Endothelial cell of umbilical vein (primary cell): ENCODE results near the gene POU3F1. TPM values are rescaled to one million over a fixed set of nuclear protein-coding genes. Genes with fewer than 3 reads are reported as not detected.
"Not testable (repeated sequence)": the region's sequence is repeated elsewhere in the genome, so short reads cannot be mapped to it uniquely, and the experiment has no call there.

Experiments
- BruUV-seq: library from RNA; stranded (reverse); fragments of 400-500 nt; replicated peaks from 2 replicates; lab custom pipeline; 2021; lab: Mats Ljungman, UMichigan
- CTCF ChIA-PET: fragments of 300-600, 350-600 bp; sonication (Branson Sonifier 250); formaldehyde crosslinking; loops from one replicate; lab custom pipeline; 2021; ENCODE audit warnings: antibody characterized with exemption, inconsistent platforms; lab: Charles Lee
- POLR2A ChIA-PET: fragments of 300-600, 350-600 bp; sonication (Branson Sonifier 250); formaldehyde crosslinking; loops from one replicate; lab custom pipeline; 2021; ENCODE audit warnings: antibody characterized with exemption, inconsistent platforms; lab: Charles Lee
- DNase-seq: peaks from one replicate; pipeline ENCODE4 v3.0.0-alpha.2; 2011; ENCODE audit warnings: low read depth, low spot score
- FAIRE-seq: peaks from 2 replicates; lab custom pipeline; 2011; peaks lifted over from hg19 to GRCh38; lab: Jason Lieb, UNC
- H2AFZ ChIP-seq: 2 replicates; pipeline ENCODE4 v1.6.0; 2012; ENCODE audit warnings: low read depth, low read length, control low read depth, inconsistent platforms
- H3K27ac ChIP-seq: 2 replicates; pipeline ENCODE4 v1.5.1; 2011; ENCODE audit warnings: low read depth, mild to moderate bottlenecking, control low read depth, low read length, moderate library complexity; ENCODE audit not compliant: insufficient read depth
- H3K27me3 ChIP-seq, 2 experiments: 2 replicates each; pipeline versions ENCODE4 v1.6.0 to v1.6.1; 2011; ENCODE audit warnings: low read length in 2 of 2, mixed read lengths in 1 of 2; ENCODE audit not compliant: control insufficient read depth in 2 of 2, insufficient read depth in 2 of 2
- H3K36me3 ChIP-seq, 2 experiments: 2 replicates in 1 of 2; 3 replicates in 1 of 2; pipeline ENCODE4 v1.5.1; 2011; ENCODE audit warnings: low read length in 2 of 2, mild to moderate bottlenecking in 1 of 2, moderate library complexity in 1 of 2; ENCODE audit not compliant: control insufficient read depth in 2 of 2, insufficient read depth in 2 of 2; ENCODE audit errors: extremely low read depth in 1 of 2
- H3K4me1 ChIP-seq: 3 replicates; pipeline ENCODE4 v1.5.1; 2011; ENCODE audit warnings: mild to moderate bottlenecking, low read length; ENCODE audit not compliant: control insufficient read depth, insufficient read depth; ENCODE audit errors: extremely low read depth
- H3K4me2 ChIP-seq: 2 replicates; pipeline ENCODE4 v1.6.1; 2011; ENCODE audit warnings: low read length, control low read depth, mixed read lengths; ENCODE audit not compliant: insufficient read depth
- H3K4me3 ChIP-seq, 3 experiments: fragments of 200-600 bp in 1 of 3; sonication (generic), shearing (Covaris generic) in 1 of 3; replicated peaks in 1 of 3; 2 replicates each; pipeline ENCODE4 v1.5.1; 2011 to 2016; ENCODE audit warnings: control low read depth in 3 of 3, low read length in 3 of 3, mild to moderate bottlenecking in 2 of 3, inconsistent platforms in 1 of 3, low read depth in 1 of 3, moderate library complexity in 1 of 3; ENCODE audit not compliant: insufficient read depth in 1 of 3
- H3K79me2 ChIP-seq: 2 replicates; pipeline ENCODE4 v1.6.0; 2012; ENCODE audit warnings: low read length, inconsistent platforms; ENCODE audit not compliant: control insufficient read depth, insufficient read depth
- H3K9ac ChIP-seq: replicated peaks from 2 replicates; pipeline ENCODE3; 2011; ENCODE audit warnings: low read length, control low read depth; ENCODE audit not compliant: insufficient read depth; ENCODE audit errors: extremely low read depth
- H3K9me1 ChIP-seq: replicated peaks from 3 replicates; pipeline ENCODE4 v1.6.0; 2011; ENCODE audit warnings: mild to moderate bottlenecking, low read length; ENCODE audit not compliant: control insufficient read depth, insufficient read depth; ENCODE audit errors: extremely low read depth
- H3K9me3 ChIP-seq: replicated peaks from 2 replicates; pipeline ENCODE4 v1.5.1; 2012; ENCODE audit warnings: low read length, inconsistent platforms; ENCODE audit not compliant: control insufficient read depth, insufficient read depth
- H4K20me1 ChIP-seq: replicated peaks from 2 replicates; pipeline ENCODE3; 2011; ENCODE audit warnings: mild to moderate bottlenecking, low read length; ENCODE audit not compliant: control insufficient read depth, insufficient read depth; ENCODE audit errors: extremely low read depth
- FOS ChIP-seq: IDR thresholded peaks from 2 replicates; pipeline ENCODE4 v1.6.1; 2011; ENCODE audit warnings: mild to moderate bottlenecking, low read length, moderate library complexity, borderline replicate concordance; ENCODE audit not compliant: insufficient read depth
- JUN ChIP-seq: IDR thresholded peaks from 2 replicates; pipeline ENCODE4 v1.6.1; 2011; ENCODE audit warnings: borderline replicate concordance, low read depth; ENCODE audit not compliant: insufficient read length, insufficient read depth
- MAX ChIP-seq: IDR thresholded peaks from 2 replicates; pipeline ENCODE4 v1.6.1; 2011; ENCODE audit not compliant: insufficient read depth, insufficient read length
- POLR2A ChIP-seq: IDR thresholded peaks from 2 replicates; pipeline ENCODE4 v1.6.1; 2012; ENCODE audit warnings: low read depth, mild to moderate bottlenecking, control low read depth, low read length
- POLR2AphosphoS5 ChIP-seq: IDR thresholded peaks from 2 replicates; pipeline ENCODE4 v1.6.1; 2012; ENCODE audit warnings: low read depth, mild to moderate bottlenecking, control low read depth, low read length, moderate library complexity; ENCODE audit not compliant: insufficient read depth
- dilution Hi-C: fragments of 300-500 bp; cut with MboI; formaldehyde crosslinking; loops from one replicate; pipeline ENCODE4 v1.15.0; 2019; ENCODE audit warnings: low sequenced_read_pairs; ENCODE audit not compliant: extremely low pct_ligation_motif_present
- intact Hi-C: fragments of 100-400 bp; cut with micrococcal nuclease; formaldehyde crosslinking; loops from one replicate; pipeline ENCODE4 v1.10.0; 2022
- polyA plus RNA-seq, 4 experiments: library from polyadenylated mRNA; depleted of rRNA in 3 of 4; stranded (reverse) in 3 of 4; unstranded in 1 of 4; fragments of >200 nt; gene quantifications; 2 replicates each; pipeline versions ENCODE4 v1.2.1 to v1.2.3, GENCODE V29; 2011 to 2012; ENCODE audit warnings: missing spikeins in 1 of 4
- total RNA-seq: library from RNA; stranded (reverse); gene quantifications from 2 replicates; pipeline ENCODE4 v1.2.3, GENCODE V29; 2021
- TF ChIP-seq, protein P1 (sequence below), 2 donors: IDR thresholded peaks; 1 replicate in 1 of 2; 2 replicates in 1 of 2; pipeline ENCODE4 v1.5.1; 2011; ENCODE audit warnings: low read length in 2 of 2, mild to moderate bottlenecking in 2 of 2, moderate library complexity in 2 of 2, control low read depth in 1 of 2, inconsistent platforms in 1 of 2, low read depth in 1 of 2; ENCODE audit not compliant: insufficient read depth in 1 of 2; ENCODE audit errors: extremely low read depth in 1 of 2

Gene POU3F1
- total and polyA plus RNA-seq, 2 donors (not counting 3 experiments of a cell fraction or from before 2014, with no cell fraction given) = not detected

GRCh38 chr1:38037221-38037939 is 9.2 kb downstream of the POU3F1 start:
- dilution Hi-C loops = no loop called here
- no peaks in the 10 kb centered on the region for H3K79me2 ChIP-seq
- no peak overlapping the region for H3K4me3 ChIP-seq
- H3K27ac ChIP-seq = no peak overlapping the region
- CTCF ChIA-PET = interaction anchor here (0.8 to 3.2 kb wide), 7 partner anchors 9 to 798 kb away, joined by 3 to 20 read pairs (median 6); partner anchors contain the start of gene POU3F1
- H3K36me3 ChIP-seq = no peaks in the 10 kb centered on the region
- H4K20me1 ChIP-seq = no peaks in the 10 kb centered on the region
- no TSS peak for BruUV-seq
- TF ChIP-seq, protein P1, sequence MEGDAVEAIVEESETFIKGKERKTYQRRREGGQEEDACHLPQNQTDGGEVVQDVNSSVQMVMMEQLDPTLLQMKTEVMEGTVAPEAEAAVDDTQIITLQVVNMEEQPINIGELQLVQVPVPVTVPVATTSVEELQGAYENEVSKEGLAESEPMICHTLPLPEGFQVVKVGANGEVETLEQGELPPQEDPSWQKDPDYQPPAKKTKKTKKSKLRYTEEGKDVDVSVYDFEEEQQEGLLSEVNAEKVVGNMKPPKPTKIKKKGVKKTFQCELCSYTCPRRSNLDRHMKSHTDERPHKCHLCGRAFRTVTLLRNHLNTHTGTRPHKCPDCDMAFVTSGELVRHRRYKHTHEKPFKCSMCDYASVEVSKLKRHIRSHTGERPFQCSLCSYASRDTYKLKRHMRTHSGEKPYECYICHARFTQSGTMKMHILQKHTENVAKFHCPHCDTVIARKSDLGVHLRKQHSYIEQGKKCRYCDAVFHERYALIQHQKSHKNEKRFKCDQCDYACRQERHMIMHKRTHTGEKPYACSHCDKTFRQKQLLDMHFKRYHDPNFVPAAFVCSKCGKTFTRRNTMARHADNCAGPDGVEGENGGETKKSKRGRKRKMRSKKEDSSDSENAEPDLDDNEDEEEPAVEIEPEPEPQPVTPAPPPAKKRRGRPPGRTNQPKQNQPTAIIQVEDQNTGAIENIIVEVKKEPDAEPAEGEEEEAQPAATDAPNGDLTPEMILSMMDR (IDR thresholded peaks at IDR 0.05; ENCODE audit: extremely low read depth in 1 of 2, insufficient read depth in 1 of 2, low read depth in 1 of 2, low read length in 2 of 2) = peak; percentile 21 to 35
- TF ChIP-seq JUN = no peak
- POLR2A ChIA-PET = interaction anchor here (0.7 kb wide), 2 partner anchors 183 to 323 kb away, joined by 3 to 8 read pairs; no protein-coding TSS in a partner anchor
- no peaks in the 10 kb centered on the region for H3K9me1 ChIP-seq
- H3K9me3 ChIP-seq = no peaks in the 10 kb centered on the region
- intact Hi-C loops = loop anchor here (1.0 kb wide), 1 partner anchor 550 kb away; no protein-coding TSS in a partner anchor
- no peaks in the 10 kb centered on the region for H3K4me1 ChIP-seq
- FAIRE-seq (peak; percentile 47), DNase-seq (no peak)
- H3K27me3 ChIP-seq = peaks cover 14 to 18% of the 10 kb centered on the region in 2 experiments
- no peak overlapping the region for H2AFZ ChIP-seq
- H3K4me2 ChIP-seq = no peak overlapping the region
- no peak overlapping the region for H3K9ac ChIP-seq

GRCh38 chr1:38034871-38035270 is 11.7 kb downstream of the POU3F1 start:
- TF ChIP-seq FOS = no peak
- no peak for TF ChIP-seq POLR2A
- no peak for TF ChIP-seq POLR2AphosphoS5
- TF ChIP-seq MAX = no peak
- intact Hi-C loops = no loop called here

DNA sequence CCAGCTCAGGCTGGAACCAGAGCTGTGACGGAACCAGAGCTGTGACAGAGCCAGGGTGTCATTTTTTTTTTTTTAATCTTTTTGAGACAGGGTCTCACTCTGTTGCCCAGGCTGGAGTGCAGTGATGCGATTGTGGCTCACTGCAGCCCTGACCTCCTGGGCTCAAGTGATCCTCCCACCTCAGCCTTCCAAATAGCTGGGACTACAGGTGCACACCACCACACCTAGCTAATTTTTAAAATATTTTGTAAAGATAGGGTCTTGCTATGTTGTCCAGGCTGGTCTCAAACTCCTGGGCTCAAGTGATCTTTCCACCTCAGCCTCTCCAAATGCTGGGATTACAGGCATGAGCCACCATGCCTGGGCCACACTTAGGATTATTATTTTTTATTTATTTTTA is 13.6 kb downstream of the POU3F1 start:
- H3K9ac ChIP-seq, H3K36me3 ChIP-seq, H3K9me3 ChIP-seq, H3K9me1 ChIP-seq, H3K4me2 ChIP-seq, POLR2A ChIA-PET, intact Hi-C loops, H2AFZ ChIP-seq, H4K20me1 ChIP-seq, H3K27ac ChIP-seq, DNase-seq, BruUV-seq, dilution Hi-C loops, H3K79me2 ChIP-seq, H3K27me3 ChIP-seq, H3K4me3 ChIP-seq, FAIRE-seq: not testable (repeated sequence)
- CTCF ChIA-PET = interaction anchor here (2.2 kb wide), 1 partner anchor 38 kb away, joined by 7 read pairs; no protein-coding TSS in a partner anchor
- H3K4me1 ChIP-seq = peaks cover 20% of the 10 kb centered on the region

More at GRCh38 chr1:38034871-38035270, 11.7 kb downstream of the POU3F1 start:
- ChIA-PET CTCF (no interaction called here), POLR2A (no interaction called here)
- Histone ChIP-seq H2AFZ (no peak overlapping the region), H3K4me2 (no peak overlapping the region), H3K27ac (no peak overlapping the region), H3K9ac (no peak overlapping the region), H4K20me1 (no peaks in the 10 kb centered on the region), H3K4me3 (no peak overlapping the region), H3K27me3 (peaks cover 0 to 6% of the 10 kb centered on the region in 2 experiments), H3K9me1 (no peaks in the 10 kb centered on the region), H3K4me1 (peaks cover 11% of the 10 kb centered on the region), H3K79me2 (no peaks in the 10 kb centered on the region), H3K9me3 (no peaks in the 10 kb centered on the region), H3K36me3 (no peaks in the 10 kb centered on the region)
- BruUV-seq = no TSS peak
- dilution Hi-C loops = no loop called here
- DNase-seq (no peak), FAIRE-seq (no peak)
